ENCODE data around the gene HAS3. TPM values are rescaled to one million over a fixed set of nuclear protein-coding genes. Genes with fewer than 3 reads are reported as not detected.

The HAS3 gene
- polyA plus RNA-seq, 1 donor (not counting 4 experiments of a cell fraction or from before 2014, with no cell fraction given), result 132 TPM

- peaks cover 3% of the 10 kb centered on the region for H3K9me1 ChIP-seq (ENCODE audit: control insufficient read depth, extremely low read depth, insufficient read depth, low read length)
- peaks cover 10% of the 10 kb centered on the region for H3K4me1 ChIP-seq (ENCODE audit: control insufficient read depth, extremely low read depth, insufficient read depth, low read length)
- H3K36me3 ChIP-seq (ENCODE audit: control insufficient read depth in 2 of 2, extremely low read depth in 1 of 2, insufficient read depth in 2 of 2, low read length in 2 of 2), result peaks cover 55 to 61% of the 10 kb centered on the region in 2 experiments
- DNase-seq (ENCODE audit: low read depth, low spot score) (no peak), FAIRE-seq (no peak)
- H3K4me3 ChIP-seq (ENCODE audit: control insufficient read depth in 2 of 3, extremely low read depth in 1 of 3, insufficient read depth in 2 of 3, low read depth in 1 of 3, low read length in 3 of 3), result no peak overlapping the region
- no peaks in the 10 kb centered on the region for H3K9me3 ChIP-seq (ENCODE audit: control insufficient read depth, low read depth, low read length)
- H4K20me1 ChIP-seq (ENCODE audit: control insufficient read depth, extremely low read depth, insufficient read depth, low read length), result peaks cover 43% of the 10 kb centered on the region
- no peak overlapping the region for H3K27ac ChIP-seq (ENCODE audit: control insufficient read depth, insufficient read depth, low read length)
- peaks cover 41% of the 10 kb centered on the region for H3K79me2 ChIP-seq (ENCODE audit: control insufficient read depth, insufficient read depth, low read length)
- no peak overlapping the region for H3K4me2 ChIP-seq (ENCODE audit: control insufficient read depth, extremely low read depth, insufficient read depth, low read depth, low read length)
- dilution Hi-C loops (cut with MboI; ENCODE audit: extremely low pct_ligation_motif_present, low sequenced_read_pairs), result no loop called here
- no peak for TF ChIP-seq EZH2 (IDR thresholded peaks at IDR 0.05; ENCODE audit: low read length)
- TF ChIP-seq, protein P1, sequence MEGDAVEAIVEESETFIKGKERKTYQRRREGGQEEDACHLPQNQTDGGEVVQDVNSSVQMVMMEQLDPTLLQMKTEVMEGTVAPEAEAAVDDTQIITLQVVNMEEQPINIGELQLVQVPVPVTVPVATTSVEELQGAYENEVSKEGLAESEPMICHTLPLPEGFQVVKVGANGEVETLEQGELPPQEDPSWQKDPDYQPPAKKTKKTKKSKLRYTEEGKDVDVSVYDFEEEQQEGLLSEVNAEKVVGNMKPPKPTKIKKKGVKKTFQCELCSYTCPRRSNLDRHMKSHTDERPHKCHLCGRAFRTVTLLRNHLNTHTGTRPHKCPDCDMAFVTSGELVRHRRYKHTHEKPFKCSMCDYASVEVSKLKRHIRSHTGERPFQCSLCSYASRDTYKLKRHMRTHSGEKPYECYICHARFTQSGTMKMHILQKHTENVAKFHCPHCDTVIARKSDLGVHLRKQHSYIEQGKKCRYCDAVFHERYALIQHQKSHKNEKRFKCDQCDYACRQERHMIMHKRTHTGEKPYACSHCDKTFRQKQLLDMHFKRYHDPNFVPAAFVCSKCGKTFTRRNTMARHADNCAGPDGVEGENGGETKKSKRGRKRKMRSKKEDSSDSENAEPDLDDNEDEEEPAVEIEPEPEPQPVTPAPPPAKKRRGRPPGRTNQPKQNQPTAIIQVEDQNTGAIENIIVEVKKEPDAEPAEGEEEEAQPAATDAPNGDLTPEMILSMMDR (optimal IDR thresholded peaks at IDR 0.05 in 1 of 3, IDR thresholded peaks at IDR 0.05 in 1 of 3, conservative IDR thresholded peaks at IDR 0.05 in 1 of 3; ENCODE audit: extremely low read depth in 1 of 3, insufficient read depth in 2 of 3, low read length in 3 of 3), result no peak
- H3K27me3 ChIP-seq (ENCODE audit: control insufficient read depth, extremely low read depth, insufficient read depth, low read length), result no peaks in the 10 kb centered on the region
- H2AFZ ChIP-seq (ENCODE audit: control insufficient read depth, low read length), result no peak overlapping the region
- H3K9ac ChIP-seq (ENCODE audit: control insufficient read depth, extremely low read depth, insufficient read depth, low read length), result no peak overlapping the region
These were observed 9.5 kb downstream of the HAS3 start for GRCh38 chr16:69114976-69115355.

- Histone ChIP-seq H3K9me3 (ENCODE audit: control insufficient read depth, low read depth, low read length) (no peaks in the 10 kb centered on the region), H3K4me2 (ENCODE audit: control insufficient read depth, extremely low read depth, insufficient read depth, low read depth, low read length) (no peak overlapping the region), H2AFZ (ENCODE audit: control insufficient read depth, low read length) (no peak overlapping the region), H3K9me1 (ENCODE audit: control insufficient read depth, extremely low read depth, insufficient read depth, low read length) (peaks cover 3% of the 10 kb centered on the region), H3K27ac (ENCODE audit: control insufficient read depth, insufficient read depth, low read length) (no peak overlapping the region), H3K27me3 (ENCODE audit: control insufficient read depth, extremely low read depth, insufficient read depth, low read length) (no peaks in the 10 kb centered on the region), H4K20me1 (ENCODE audit: control insufficient read depth, extremely low read depth, insufficient read depth, low read length) (peaks cover 43% of the 10 kb centered on the region), H3K4me1 (ENCODE audit: control insufficient read depth, extremely low read depth, insufficient read depth, low read length) (peaks cover 10% of the 10 kb centered on the region), H3K79me2 (ENCODE audit: control insufficient read depth, insufficient read depth, low read length) (peaks cover 40% of the 10 kb centered on the region), H3K36me3 (ENCODE audit: control insufficient read depth in 2 of 2, extremely low read depth in 1 of 2, insufficient read depth in 2 of 2, low read length in 2 of 2) (peaks cover 53 to 61% of the 10 kb centered on the region in 2 experiments), H3K4me3 (ENCODE audit: control insufficient read depth in 2 of 3, extremely low read depth in 1 of 3, insufficient read depth in 2 of 3, low read depth in 1 of 3, low read length in 3 of 3) (no peak overlapping the region), H3K9ac (ENCODE audit: control insufficient read depth, extremely low read depth, insufficient read depth, low read length) (no peak overlapping the region)
- no peak for TF ChIP-seq EZH2 (IDR thresholded peaks at IDR 0.05; ENCODE audit: low read length)
- no peak for DNase-seq (ENCODE audit: low read depth, low spot score)
- dilution Hi-C loops (cut with MboI; ENCODE audit: extremely low pct_ligation_motif_present, low sequenced_read_pairs), result no loop called here
- FAIRE-seq, result no peak
These were observed 9.9 kb downstream of the HAS3 start for GRCh38 chr16:69115361-69115760.

DNA sequence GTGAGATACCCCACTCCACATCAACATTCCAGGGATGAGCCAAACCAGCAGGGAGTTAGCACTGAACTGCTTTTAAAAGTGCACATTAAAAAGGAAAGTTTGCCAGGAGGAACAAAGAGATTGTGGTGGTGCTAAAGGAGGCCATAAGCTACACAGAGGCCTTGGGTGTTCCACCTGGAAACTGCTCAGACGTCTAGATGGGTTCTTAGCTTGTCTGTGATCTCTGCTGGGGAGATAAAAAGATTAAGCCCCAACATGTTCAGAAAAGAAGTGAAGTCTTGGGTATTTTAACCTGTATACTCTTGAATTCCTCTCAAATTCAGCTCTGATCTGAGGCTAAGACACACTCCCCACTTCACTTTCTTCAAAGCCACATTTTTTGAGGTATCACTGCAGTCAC lies 10.4 kb downstream of the HAS3 start:
- H3K9me3 ChIP-seq (ENCODE audit: control insufficient read depth, low read depth, low read length), result no peaks in the 10 kb centered on the region
- peaks cover 10% of the 10 kb centered on the region for H3K4me1 ChIP-seq (ENCODE audit: control insufficient read depth, extremely low read depth, insufficient read depth, low read length)
- H3K9ac ChIP-seq (ENCODE audit: control insufficient read depth, extremely low read depth, insufficient read depth, low read length), result no peak overlapping the region
- dilution Hi-C loops (cut with MboI; ENCODE audit: extremely low pct_ligation_motif_present, low sequenced_read_pairs), result no loop called here
- TF ChIP-seq, protein P1 (optimal IDR thresholded peaks at IDR 0.05 in 1 of 3, IDR thresholded peaks at IDR 0.05 in 1 of 3, conservative IDR thresholded peaks at IDR 0.05 in 1 of 3; ENCODE audit: extremely low read depth in 1 of 3, insufficient read depth in 2 of 3, low read length in 3 of 3), result no peak
- TF ChIP-seq EZH2 (IDR thresholded peaks at IDR 0.05; ENCODE audit: low read length), result no peak
- FAIRE-seq (no peak), DNase-seq (ENCODE audit: low read depth, low spot score) (no peak)
- peaks cover 35% of the 10 kb centered on the region for H3K79me2 ChIP-seq (ENCODE audit: control insufficient read depth, insufficient read depth, low read length)
- H3K36me3 ChIP-seq (ENCODE audit: control insufficient read depth in 2 of 2, extremely low read depth in 1 of 2, insufficient read depth in 2 of 2, low read length in 2 of 2), result peaks cover 53 to 61% of the 10 kb centered on the region in 2 experiments
- H3K9me1 ChIP-seq (ENCODE audit: control insufficient read depth, extremely low read depth, insufficient read depth, low read length), result peaks cover 3% of the 10 kb centered on the region
- H3K27ac ChIP-seq (ENCODE audit: control insufficient read depth, insufficient read depth, low read length), result no peak overlapping the region
- H3K4me3 ChIP-seq (ENCODE audit: control insufficient read depth in 2 of 3, extremely low read depth in 1 of 3, insufficient read depth in 2 of 3, low read depth in 1 of 3, low read length in 3 of 3), result no peak overlapping the region
- H4K20me1 ChIP-seq (ENCODE audit: control insufficient read depth, extremely low read depth, insufficient read depth, low read length), result peaks cover 43% of the 10 kb centered on the region
- H2AFZ ChIP-seq (ENCODE audit: control insufficient read depth, low read length), result no peak overlapping the region
- H3K27me3 ChIP-seq (ENCODE audit: control insufficient read depth, extremely low read depth, insufficient read depth, low read length), result no peaks in the 10 kb centered on the region
- H3K4me2 ChIP-seq (ENCODE audit: control insufficient read depth, extremely low read depth, insufficient read depth, low read depth, low read length), result no peak overlapping the region
